ENCODE measurements around the gene CSTPP1.
A peak's percentile ranks its signal among the peaks of the same experiment; 100 is the strongest.

CSTPP1 gene

GRCh38 chr11:47147250-47147649, 210.7 kb downstream of the CSTPP1 start:
- DNase-seq: no peak

DNA sequence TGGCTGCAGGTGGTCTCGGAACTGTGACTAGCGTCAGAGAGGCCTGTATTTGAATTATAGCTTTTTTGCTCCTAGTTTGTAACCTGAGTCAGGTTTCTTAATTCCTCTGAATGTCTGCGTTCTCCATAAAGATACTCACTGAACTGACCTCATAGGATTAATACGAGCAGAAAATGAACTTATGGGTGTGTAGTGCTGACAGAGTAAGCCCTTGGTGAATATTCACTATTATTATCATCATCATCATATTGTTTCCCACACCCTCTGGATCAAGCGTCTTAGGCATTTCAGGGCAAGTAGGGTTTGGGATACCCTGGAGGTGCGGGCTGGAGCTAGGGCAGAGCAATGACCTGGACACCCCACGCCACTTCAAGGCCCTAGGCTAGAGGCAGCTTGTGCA, 211.1 kb downstream of the CSTPP1 start:
- no peak for DNase-seq

GRCh38 chr11:47148270-47148669, 211.7 kb downstream of the CSTPP1 start:
- DNase-seq: no peak

GRCh38 chr11:47148903-47149531, 212.5 kb downstream of the CSTPP1 start:
- DNase-seq: no peak

GRCh38 chr11:47149782-47150181, 213.2 kb downstream of the CSTPP1 start:
- DNase-seq: no peak

- no peak for DNase-seq
Observed at GRCh38 chr11:47152126-47152952, 215.8 kb downstream of the CSTPP1 start.

- peak; percentile 36 for DNase-seq
Observed at GRCh38 chr11:47152953-47153950, 216.7 kb downstream of the CSTPP1 start.

DNA sequence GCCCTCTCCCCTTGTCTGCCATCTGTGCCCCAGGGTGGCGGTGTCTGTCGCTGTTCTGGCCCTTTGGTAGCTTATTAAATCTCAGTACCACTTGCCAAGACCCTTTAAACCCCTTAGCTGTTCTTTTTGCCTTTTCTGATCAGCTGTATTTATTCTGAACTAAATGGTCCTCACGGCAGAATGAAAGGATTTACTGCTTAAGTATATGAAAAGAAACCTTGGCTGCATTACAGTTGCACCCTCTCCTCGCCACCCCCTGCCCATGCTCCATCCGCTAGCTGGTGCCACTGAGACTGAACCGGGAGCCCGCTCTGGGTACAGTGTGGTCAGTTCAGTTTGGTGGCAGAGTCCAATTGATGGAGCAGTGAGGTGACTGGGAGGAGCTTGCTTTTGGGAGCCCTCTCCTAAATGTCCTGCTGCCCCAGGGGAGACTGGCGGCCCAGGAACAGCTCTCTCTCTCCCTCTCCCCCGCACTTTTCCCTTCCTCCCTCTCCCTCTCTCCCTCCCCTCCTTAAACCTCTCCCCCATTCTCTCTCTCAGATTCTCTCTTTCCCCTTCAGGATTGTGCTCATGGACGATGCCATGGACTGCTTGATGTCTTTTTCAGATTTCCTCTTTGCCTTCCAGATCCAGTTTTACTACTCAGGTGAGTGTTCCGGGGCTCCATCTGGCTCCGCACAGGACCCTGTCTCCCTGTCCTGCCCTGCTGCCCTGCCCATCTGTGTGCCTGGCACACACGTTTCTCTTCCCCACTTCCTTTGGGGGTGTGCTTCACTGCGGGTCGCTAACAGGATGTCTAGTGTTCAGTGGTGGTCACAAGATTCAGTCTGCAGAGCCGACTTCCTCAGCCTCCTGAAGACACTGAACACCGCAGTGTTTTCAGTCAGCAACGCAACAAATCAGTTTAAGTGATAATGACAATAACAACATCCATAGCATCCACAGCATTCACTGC, 218.3 kb downstream of the CSTPP1 start:
- DNase-seq: no peak

DNA sequence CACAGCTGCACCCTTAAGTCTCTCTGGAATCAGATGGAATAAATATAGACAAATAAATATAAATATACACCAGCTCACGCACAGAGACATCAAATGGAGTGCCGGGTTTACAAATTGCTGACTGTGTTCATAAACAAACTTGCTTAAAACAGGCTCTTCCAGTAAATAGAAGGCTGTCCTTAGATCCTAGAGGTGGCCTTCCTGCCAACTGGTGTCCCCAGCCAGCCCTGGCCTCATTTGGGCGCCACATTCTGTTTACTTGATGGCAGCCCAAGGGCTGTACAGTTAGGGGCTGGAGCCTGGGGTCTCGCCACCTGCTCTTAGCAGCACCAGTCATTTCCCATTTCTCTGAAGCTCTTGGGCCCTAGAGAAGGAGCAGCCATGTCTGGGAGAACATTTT, 219.3 kb downstream of the CSTPP1 start:
- no peak for DNase-seq

DNA sequence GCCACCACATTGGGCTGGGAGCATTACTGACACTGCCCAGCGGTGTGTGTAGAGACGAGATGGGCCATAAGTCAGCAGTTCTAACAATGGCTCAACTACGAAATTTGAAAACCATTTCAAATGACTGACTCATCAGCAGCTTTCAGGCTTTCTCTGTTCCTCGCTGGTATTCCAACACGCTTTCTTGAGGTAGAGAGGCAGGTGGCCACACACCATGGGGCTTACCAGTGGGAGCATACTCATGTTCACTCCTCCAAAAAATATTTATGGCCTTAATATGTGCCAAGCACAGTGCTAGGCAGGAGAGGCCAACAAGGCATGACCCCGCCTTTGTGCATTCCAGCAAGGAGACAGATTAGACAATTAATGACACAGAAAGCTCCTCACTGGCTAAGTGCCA, 219.8 kb downstream of the CSTPP1 start:
- no peak for DNase-seq

DNA sequence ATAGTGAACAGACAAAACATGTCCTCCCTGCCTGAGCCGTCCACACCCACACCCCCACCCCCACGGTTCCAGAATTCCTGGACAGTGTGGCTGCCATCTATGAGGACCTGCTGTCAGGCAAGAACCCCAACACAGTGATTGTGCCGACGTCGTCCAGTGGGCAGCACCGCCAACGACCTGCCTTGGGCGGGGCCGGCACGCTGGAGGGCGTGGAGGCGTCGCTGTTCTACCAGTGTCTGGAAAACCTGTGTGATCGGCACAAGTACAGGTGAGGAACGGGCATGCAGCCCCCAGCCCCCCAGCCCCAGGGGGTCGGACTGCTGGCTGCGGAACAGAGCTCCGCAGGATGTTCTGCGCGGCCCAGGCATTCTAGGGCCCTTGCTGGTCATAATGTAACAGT, 220.4 kb downstream of the CSTPP1 start:
- no peak for DNase-seq

- no peak for DNase-seq
Observed at GRCh38 chr11:47157805-47158204, 221.2 kb downstream of the CSTPP1 start.

GRCh38 chr11:47158242-47158641, 221.7 kb downstream of the CSTPP1 start:
- no peak for DNase-seq

- no peak for DNase-seq
Observed at GRCh38 chr11:47160753-47161133, 224.2 kb downstream of the CSTPP1 start.

DNA sequence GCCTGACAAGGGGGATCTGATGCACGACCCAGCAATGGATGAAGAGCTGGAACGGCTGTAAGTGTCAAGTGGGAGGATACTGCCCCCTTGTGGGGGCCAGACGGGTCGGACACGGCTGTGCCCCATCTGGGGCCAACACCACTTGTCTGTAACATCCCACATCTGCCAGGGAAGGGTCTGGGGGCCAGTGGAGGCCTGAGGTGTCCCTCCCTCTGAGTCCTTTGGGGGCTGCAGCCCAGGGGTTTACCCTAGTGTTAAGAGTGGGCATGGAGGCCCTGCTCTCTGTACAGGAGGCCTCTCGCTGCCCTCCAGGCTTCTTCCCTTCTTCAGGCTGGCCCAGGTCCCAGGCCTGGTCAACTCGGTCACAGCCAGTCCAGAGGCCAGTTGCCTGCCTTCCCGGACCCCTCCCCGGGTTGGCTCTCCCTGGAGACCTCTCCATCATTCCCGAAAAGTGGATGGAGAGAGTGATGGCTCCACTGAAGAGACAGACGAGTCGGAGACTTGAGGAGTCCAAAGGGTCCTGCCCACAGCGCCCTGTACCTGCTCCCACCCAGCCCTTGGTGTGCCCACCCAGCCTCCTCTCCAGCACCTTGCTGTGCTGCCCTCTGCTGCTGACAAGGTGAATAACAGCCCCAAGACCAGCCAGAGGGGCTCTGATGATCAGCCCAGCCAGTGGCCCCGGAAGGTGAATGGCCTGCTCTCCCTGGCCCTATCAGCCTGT, 224.7 kb downstream of the CSTPP1 start:
- peak; percentile 17 for DNase-seq

- no peak for DNase-seq
Observed at GRCh38 chr11:47161890-47162289, 225.3 kb downstream of the CSTPP1 start.

DNA sequence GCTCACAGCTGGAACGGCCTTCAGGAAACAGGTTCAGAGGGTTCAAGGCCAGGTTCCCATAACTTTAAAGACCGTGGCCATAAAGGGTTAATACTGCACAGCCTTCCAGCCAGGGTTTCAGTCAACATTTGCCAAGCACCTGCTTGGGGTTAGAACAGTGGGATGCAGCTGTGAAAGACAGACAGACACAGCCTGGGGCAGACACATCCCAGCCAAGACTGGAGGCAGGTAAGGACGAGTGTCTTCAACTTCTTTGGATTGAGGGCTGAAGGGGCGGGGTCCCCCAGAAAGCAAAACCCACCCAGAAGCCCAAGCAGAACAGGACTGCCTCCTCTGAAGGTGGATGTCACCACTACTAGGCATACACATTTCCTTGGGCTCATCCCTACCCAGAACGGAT, 225.9 kb downstream of the CSTPP1 start:
- no peak for DNase-seq

- DNase-seq: no peak
Observed at GRCh38 chr11:47163193-47163592, 226.6 kb downstream of the CSTPP1 start.

GRCh38 chr11:47163898-47164297, 227.3 kb downstream of the CSTPP1 start:
- no peak for DNase-seq

DNA sequence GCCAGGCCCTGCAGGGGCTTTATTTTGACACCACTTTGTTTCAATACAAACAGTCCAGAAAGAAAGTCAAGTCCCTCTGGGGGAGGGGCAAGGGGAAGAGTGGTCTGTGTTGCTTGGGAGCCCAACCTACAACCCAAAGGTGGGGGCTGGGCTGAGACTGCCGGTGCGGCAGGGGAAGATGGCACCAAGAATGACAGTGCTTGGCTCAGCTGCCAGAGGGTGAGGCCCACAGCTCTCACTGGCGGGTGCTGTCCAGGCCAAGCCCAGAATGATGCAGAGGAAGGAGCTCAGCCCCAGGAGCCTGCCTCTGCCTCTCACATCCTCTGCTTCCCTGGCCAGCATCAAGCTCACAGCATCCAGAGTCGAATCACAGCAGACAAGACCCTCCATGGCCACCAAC, 227.8 kb downstream of the CSTPP1 start:
- no peak for DNase-seq

- DNase-seq: no peak
Observed at GRCh38 chr11:47165253-47165840, 228.8 kb downstream of the CSTPP1 start.

Data from amniotic stem cell (primary cell).